Mucosa of gallbladder (tissue), 1 donor: ENCODE results near the gene NRG3. TPM values are rescaled to one million over a fixed set of nuclear protein-coding genes. Genes with fewer than 3 reads are reported as not detected.
"Not testable (repeated sequence)": the region's sequence is repeated elsewhere in the genome, so short reads cannot be mapped to it uniquely, and the experiment has no call there.

Source experiments
- DNase-seq: peaks from one replicate; pipeline ENCODE4 v3.0.0-alpha.2; 2020; ENCODE audit warnings: low spot score
- total RNA-seq: library from RNA; stranded (reverse); gene quantifications from one replicate; pipeline ENCODE4 v1.2.1, GENCODE V29; 2021
- donor health status: DM: no; HTN: no; CAD: no.

The NRG3 gene
- total RNA-seq, 1 donor from 2014 or later, result 14.6 TPM

DNA sequence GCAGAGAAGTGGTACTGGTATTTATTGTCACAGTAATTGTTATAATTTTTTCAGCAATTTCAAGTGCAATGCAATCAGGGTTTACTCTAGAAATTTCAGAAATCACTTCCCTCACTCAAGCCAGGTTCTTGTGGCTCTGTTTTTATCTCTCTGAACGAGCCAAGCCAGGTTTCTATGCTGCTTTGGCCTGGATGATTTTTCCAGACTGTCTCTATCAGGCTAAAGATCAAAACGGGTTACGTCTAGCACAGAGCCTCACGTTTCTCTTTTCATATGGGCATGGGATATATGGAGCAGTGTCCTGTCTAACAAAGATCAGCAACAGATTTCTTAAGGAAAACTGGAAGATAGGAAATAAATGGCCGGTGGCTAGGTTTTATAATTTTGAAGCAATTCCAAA lies 1105.3 kb downstream of the NRG3 start:
- DNase-seq, result no peak

DNA sequence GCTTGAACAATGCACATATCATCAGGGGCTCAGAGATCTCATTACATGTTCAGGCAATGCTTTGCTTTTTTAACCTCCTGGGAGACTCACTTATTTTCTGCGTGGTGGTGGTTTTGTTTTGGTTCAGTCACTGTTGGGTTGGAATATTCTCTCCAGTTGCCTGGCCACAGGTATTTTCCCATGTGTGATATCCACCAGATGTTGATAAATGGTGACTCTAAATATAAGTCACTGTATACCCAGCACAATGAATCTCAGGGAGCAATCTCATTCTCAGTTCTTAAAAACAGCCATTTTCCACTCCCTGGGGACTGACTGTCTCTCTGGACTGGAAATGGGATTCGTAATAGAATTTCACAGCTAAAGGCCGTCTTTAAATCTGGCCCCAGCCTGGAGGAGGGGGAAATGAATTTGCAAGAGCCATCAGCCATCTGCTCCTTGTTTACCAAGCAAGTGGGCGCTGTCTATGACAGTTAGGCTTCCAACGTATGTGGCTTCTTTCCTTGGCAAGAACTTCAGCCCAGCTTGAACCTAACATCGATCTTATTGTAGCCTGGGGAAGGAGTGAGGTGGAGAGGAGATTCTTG lies 1106.2 kb downstream of the NRG3 start:
- DNase-seq, result no peak

DNA sequence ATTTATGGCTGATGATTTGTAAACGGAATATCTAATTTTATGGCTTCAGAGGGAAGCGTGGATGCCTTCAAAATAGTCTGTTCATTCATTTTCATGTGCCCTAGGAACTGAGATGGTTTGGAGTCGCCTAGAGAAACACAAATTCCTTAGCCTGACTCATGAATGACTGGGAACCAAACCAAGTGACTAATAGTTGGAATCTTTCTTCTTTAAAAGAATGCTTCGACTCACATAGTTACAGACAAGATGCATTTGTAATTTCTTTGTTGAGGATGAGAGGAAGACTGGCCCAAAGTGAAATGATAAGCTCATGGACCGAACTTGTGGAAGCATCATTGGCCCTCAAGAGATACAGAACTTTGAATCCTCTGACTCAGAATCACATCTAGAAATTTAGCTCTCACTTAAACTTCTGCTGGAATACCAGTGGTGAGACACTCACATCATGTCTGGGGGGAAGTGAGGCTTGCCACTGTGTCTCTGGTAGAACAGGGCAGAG lies 1107.2 kb downstream of the NRG3 start:
- no peak for DNase-seq

DNA sequence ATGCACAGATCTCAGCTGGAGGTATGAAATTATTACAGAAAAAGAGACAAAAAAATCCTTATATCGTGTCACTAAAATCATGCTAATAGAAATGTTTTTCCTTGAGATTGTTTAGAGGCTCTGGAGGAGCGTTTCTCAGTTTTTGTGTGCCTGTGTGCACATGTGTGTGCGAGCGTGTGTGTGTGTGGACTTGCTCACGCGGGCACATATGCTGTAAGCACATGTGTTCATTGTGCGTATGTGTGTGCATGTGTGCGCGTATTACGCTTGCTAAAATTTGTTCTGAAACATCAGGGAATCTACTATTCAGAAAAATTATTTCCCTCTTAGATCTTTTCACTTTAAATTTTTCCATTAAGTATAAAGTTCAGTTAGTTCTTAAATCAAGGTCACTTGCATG lies 1111.2 kb downstream of the NRG3 start:
- no peak for DNase-seq

DNA sequence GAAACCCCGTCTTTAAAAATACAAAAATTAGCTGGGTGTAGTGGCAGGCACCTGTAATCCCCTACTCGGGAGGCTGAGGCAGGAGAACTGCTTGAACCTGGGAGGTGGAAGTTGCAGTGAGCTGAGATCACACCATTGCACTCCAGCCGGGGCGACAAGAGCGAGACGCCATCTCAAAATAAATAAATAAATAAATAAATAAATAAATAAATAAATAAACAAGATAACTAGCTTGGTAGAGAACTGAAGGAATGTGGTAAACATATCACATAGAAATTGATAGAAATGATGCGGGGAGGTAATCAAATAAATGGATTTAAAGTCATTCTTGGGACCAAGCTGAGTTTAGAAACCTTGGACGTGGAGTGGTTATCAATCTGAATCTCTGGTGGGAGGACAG lies 1131.5 kb downstream of the NRG3 start:
- DNase-seq, result not testable (repeated sequence)

DNA sequence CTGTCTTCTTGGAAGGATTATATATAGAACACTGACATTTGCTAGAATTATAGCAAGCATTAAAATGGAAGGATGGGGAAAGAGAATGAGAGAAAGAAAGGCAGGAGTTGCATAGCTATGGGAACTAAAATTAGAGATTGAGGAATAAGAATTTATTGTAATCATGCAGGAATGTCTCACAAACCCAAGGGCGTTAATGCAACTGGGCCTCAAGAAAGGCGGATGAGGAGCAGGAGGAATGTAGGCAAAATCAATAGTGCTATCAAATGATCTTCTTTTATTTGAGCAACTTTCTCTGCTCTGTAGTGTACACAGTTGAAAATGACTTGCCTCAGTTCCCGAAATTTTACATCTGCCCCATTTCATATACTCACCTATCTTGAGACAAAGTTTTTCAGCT lies 1132.5 kb downstream of the NRG3 start:
- no peak for DNase-seq

DNA sequence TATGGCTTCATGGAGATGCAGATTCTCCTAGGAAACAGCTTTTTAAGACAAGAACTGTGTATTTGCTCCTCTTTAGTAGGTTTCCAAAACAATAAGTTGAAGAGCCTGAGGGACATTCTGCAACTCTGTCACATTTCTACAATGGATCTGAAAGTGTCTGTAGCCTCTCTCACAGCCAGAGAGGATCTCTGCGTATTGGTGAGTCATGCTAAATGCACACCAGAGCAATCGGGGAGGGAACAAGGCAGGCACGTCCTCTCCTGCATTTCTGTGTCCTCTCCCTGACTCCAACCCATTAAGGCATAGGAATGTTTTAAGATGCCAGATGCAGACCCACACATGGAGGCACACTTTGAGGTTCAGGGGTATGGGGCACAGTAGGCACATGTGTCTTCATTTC lies 1137.9 kb downstream of the NRG3 start:
- DNase-seq, result no peak

DNA sequence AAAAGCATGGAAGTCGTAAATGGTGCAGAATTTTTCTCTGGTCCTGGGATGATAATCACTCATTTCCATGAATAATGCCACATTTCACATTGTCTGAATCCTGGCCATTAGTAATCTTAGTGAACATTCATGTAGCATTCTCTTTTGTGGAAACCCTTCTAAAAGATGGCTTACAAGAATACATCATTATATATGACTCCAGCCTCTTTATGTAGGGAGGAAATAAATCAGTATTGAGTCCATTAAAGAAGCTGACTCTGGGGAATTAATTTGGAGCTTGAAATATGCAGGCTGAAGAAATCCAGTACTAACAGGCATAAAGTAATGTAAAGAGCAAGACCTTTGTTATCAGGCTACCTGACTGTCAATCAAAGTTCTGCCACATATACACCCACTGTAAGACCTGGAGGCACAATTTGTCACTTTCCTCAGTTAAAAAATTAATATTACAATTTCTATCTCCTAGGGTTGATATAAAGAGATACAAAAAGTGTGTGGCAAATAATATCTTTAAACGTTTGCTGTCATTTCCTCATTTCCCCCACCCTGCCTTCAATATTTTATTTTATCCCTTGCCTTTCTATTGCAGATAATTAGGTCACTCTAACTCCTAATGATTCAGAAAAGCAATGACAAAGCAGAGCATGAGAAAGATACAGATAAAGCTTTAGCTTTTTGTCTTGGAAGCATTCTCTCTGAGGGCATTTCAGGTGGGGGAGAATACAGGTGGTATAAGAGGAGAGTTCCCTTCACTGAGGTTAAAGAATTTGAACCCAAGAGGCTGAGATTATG lies 1142.3 kb downstream of the NRG3 start:
- DNase-seq, result no peak

DNA sequence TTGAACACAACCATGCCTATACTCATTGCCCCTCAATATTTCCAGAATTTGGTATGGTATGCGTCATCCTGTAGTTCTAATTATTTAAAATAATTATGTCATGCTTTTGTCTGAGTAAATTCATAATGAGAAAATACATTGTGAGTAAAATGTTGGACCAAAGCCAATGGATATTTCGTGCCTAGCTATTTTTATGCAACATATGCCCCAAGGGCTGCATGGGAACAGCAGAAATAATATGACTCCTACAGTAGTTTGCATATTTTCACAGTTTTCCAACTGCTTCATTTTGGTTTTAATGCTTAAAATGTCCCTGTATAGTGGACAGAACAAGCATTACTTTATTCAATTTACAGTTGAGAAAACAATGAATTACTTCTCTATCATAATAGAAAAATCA lies 1148.7 kb downstream of the NRG3 start:
- DNase-seq, result no peak
